HL-60/S4 treated with retinoic acid at 250 ng/mL for 4 days and 3 days (cell line): Measurements from ENCODE around the gene FANCI.

ENCODE experiments used
- in situ Hi-C: fragments of 300-500 bp; cut with MboI; formaldehyde crosslinking; loops from 2 replicates; pipeline ENCODE4 v1.7.0; 2022; ENCODE audit warnings: low sequenced_read_pairs

FANCI gene

GRCh38 chr15:89303986-89304385, 60.2 kb downstream of the FANCI start:
- in situ Hi-C loops, result no loop called here

GRCh38 chr15:89305395-89305794, 61.6 kb downstream of the FANCI start:
- in situ Hi-C loops, result no loop called here

- in situ Hi-C loops, result no loop called here
Measured at GRCh38 chr15:89307046-89307587, 63.3 kb downstream of the FANCI start.

- in situ Hi-C loops, result no loop called here
Measured at GRCh38 chr15:89307791-89308190, 64.0 kb downstream of the FANCI start.

GRCh38 chr15:89308236-89308635, 64.5 kb downstream of the FANCI start:
- in situ Hi-C loops, result no loop called here

- in situ Hi-C loops, result no loop called here
Measured at GRCh38 chr15:89309993-89310392, 66.2 kb downstream of the FANCI start.

- in situ Hi-C loops, result no loop called here
Measured at GRCh38 chr15:89315375-89315929, 71.7 kb downstream of the FANCI start.

GRCh38 chr15:89316504-89316903, 72.7 kb downstream of the FANCI start:
- in situ Hi-C loops, result no loop called here

GRCh38 chr15:89317186-89317720, 73.5 kb downstream of the FANCI start:
- in situ Hi-C loops, result no loop called here

GRCh38 chr15:89319678-89320077, 75.9 kb downstream of the FANCI start:
- in situ Hi-C loops, result no loop called here

- in situ Hi-C loops, result no loop called here
Measured at GRCh38 chr15:89320200-89320599, 76.4 kb downstream of the FANCI start.

- in situ Hi-C loops, result no loop called here
Measured at GRCh38 chr15:89321521-89322410, 78.0 kb downstream of the FANCI start.

GRCh38 chr15:89322822-89323221, 79.0 kb downstream of the FANCI start:
- in situ Hi-C loops, result no loop called here

GRCh38 chr15:89323825-89324224, 80.0 kb downstream of the FANCI start:
- in situ Hi-C loops, result no loop called here

GRCh38 chr15:89325039-89325803, 81.4 kb downstream of the FANCI start:
- in situ Hi-C loops, result no loop called here

- in situ Hi-C loops, result no loop called here
Measured at GRCh38 chr15:89326316-89326715, 82.5 kb downstream of the FANCI start.

GRCh38 chr15:89327113-89327512, 83.3 kb downstream of the FANCI start:
- in situ Hi-C loops, result no loop called here

- in situ Hi-C loops, result no loop called here
Measured at GRCh38 chr15:89328398-89329254, 84.8 kb downstream of the FANCI start.

GRCh38 chr15:89329329-89330084, 85.7 kb downstream of the FANCI start:
- in situ Hi-C loops, result no loop called here

GRCh38 chr15:89330119-89330518, 86.3 kb downstream of the FANCI start:
- in situ Hi-C loops, result no loop called here
